SH-SY5Y (cell line): ENCODE results near the gene EXD3.

ENCODE experiments used
- GATA2 ChIP-seq: IDR thresholded peaks from 2 replicates; pipeline ENCODE4 v1.6.1; 2011; ENCODE audit warnings: mild to moderate bottlenecking, low read depth, low read length
- GATA3 ChIP-seq: IDR thresholded peaks from 2 replicates; pipeline ENCODE4 v1.6.1; 2011; ENCODE audit warnings: low read depth, mild to moderate bottlenecking, low read length, moderate library complexity

DNA sequence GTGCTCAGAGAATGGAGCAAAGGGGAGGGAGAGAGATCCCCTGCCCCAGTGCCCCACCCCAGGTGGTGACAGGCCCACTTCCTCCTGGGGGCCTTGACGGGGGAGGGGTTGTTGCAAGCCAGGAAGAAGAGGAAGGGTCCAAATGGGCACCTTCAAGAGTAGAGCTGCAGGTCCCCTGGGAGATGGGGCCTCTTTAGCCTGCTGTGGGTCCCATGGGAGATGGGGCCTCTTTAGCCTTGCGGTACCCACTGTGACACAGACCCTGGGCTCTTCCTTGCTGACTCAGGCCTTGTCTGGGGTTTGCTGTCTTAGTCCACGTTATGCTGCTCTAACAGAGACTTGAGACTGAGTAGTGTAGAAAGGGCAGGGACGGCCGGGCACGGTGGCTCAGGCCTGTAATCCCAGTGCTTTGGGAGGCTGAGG, 155.0 kb downstream of the EXD3 start:
- TF ChIP-seq GATA2 (no peak), GATA3 (no peak)
